H9 (cell line): ENCODE measurements around the gene IGLL1. TPM values are rescaled to one million over a fixed set of nuclear protein-coding genes. Genes with fewer than 3 reads are reported as not detected.

ENCODE experiments used
- DNase-seq: peaks from one replicate; pipeline ENCODE4 v3.0.0-alpha.2; 2017
- H2AFZ ChIP-seq: one replicate; pipeline ENCODE4 v1.6.1; 2013; ENCODE audit warnings: mild to moderate bottlenecking, low read length, control low read depth, moderate library complexity
- H2AK5ac ChIP-seq: 2 replicates; pipeline ENCODE4 v1.6.1; 2013; ENCODE audit warnings: low read length, control low read depth, mixed read lengths; ENCODE audit not compliant: insufficient read length
- H2BK120ac ChIP-seq: one replicate; pipeline ENCODE4 v1.6.1; 2013; ENCODE audit warnings: low read depth, mild to moderate bottlenecking, low read length, control low read depth, inconsistent platforms; ENCODE audit not compliant: poor library complexity, severe bottlenecking
- H2BK12ac ChIP-seq: 2 replicates; pipeline ENCODE4 v1.6.1; 2013; ENCODE audit warnings: low read length, control low read depth, mixed read lengths, low read depth; ENCODE audit not compliant: insufficient read length
- H2BK15ac ChIP-seq: 2 replicates; pipeline ENCODE4 v1.6.1; 2013; ENCODE audit warnings: low read depth, low read length, control low read depth
- H2BK20ac ChIP-seq: one replicate; pipeline ENCODE4 v1.6.1; 2013; ENCODE audit warnings: low read depth, mild to moderate bottlenecking, low read length, control low read depth, inconsistent platforms; ENCODE audit not compliant: poor library complexity, severe bottlenecking
- H2BK5ac ChIP-seq: 2 replicates; pipeline ENCODE4 v1.6.1; 2013; ENCODE audit warnings: low read length, control low read depth, mixed read lengths; ENCODE audit not compliant: insufficient read length
- H3K14ac ChIP-seq: 2 replicates; pipeline ENCODE4 v1.6.1; 2013; ENCODE audit warnings: low read length, control low read depth; ENCODE audit not compliant: insufficient read depth
- H3K18ac ChIP-seq: 2 replicates; pipeline ENCODE4 v1.6.1; 2013; ENCODE audit warnings: low read depth, mild to moderate bottlenecking, mixed read lengths, low read length, control low read depth; ENCODE audit not compliant: insufficient read length
- H3K23ac ChIP-seq: 2 replicates; pipeline ENCODE4 v1.6.1; 2013; ENCODE audit warnings: low read length, control low read depth, mixed read lengths, low read depth; ENCODE audit not compliant: insufficient read length
- H3K23me2 ChIP-seq: 2 replicates; pipeline ENCODE4 v1.6.1; 2013; ENCODE audit warnings: low read depth, mild to moderate bottlenecking, mixed read lengths, low read length, control low read depth; ENCODE audit not compliant: insufficient read length, poor library complexity, severe bottlenecking
- H3K27ac ChIP-seq: 2 replicates; pipeline ENCODE4 v1.5.1; 2013; ENCODE audit warnings: low read length, control low read depth, mixed read lengths, low read depth; ENCODE audit not compliant: insufficient read length
- H3K27me3 ChIP-seq: 2 replicates; pipeline ENCODE4 v1.6.1; 2013; ENCODE audit warnings: low read length, control low read depth, inconsistent platforms; ENCODE audit not compliant: insufficient read depth
- H3K4ac ChIP-seq: 2 replicates; pipeline ENCODE4 v1.6.1; 2013; ENCODE audit warnings: low read depth, mild to moderate bottlenecking, control low read depth, inconsistent platforms, low read length, moderate library complexity
- H3K4me1 ChIP-seq: 2 replicates; pipeline ENCODE4 v1.6.1; 2013; ENCODE audit warnings: low read length, control low read depth, inconsistent platforms; ENCODE audit not compliant: insufficient read depth
- H3K4me2 ChIP-seq: 2 replicates; pipeline ENCODE4 v1.6.1; 2013; ENCODE audit warnings: low read length, control low read depth, mixed read lengths; ENCODE audit not compliant: insufficient read length, insufficient read depth
- H3K56ac ChIP-seq: 2 replicates; pipeline ENCODE4 v1.6.1; 2013; ENCODE audit warnings: low read depth, mild to moderate bottlenecking, mixed read lengths, low read length, control low read depth; ENCODE audit not compliant: insufficient read length
- H3K79me1 ChIP-seq: 2 replicates; pipeline ENCODE4 v1.6.1; 2013; ENCODE audit warnings: low read depth, mild to moderate bottlenecking, moderate library complexity, low read length, control low read depth, inconsistent platforms; ENCODE audit not compliant: insufficient read depth, poor library complexity, severe bottlenecking
- H3K79me2 ChIP-seq: 2 replicates; pipeline ENCODE4 v1.6.1; 2013; ENCODE audit warnings: low read length, control low read depth, inconsistent platforms; ENCODE audit not compliant: insufficient read depth
- H3K9ac ChIP-seq: 2 replicates; pipeline ENCODE4 v1.6.1; 2013; ENCODE audit warnings: low read length, control low read depth, mixed read lengths; ENCODE audit not compliant: insufficient read length; ENCODE audit errors: extremely low read depth
- H3K9me3 ChIP-seq: one replicate; pipeline ENCODE4 v1.6.1; 2013; ENCODE audit warnings: low read depth, low read length, inconsistent platforms; ENCODE audit not compliant: control insufficient read depth
- H3T11ph ChIP-seq: one replicate; pipeline ENCODE4 v1.6.1; 2013; ENCODE audit warnings: mild to moderate bottlenecking, low read length, control low read depth, inconsistent platforms
- H4K20me1 ChIP-seq: one replicate; pipeline ENCODE4 v1.6.1; 2013; ENCODE audit not compliant: control insufficient read depth, insufficient read length, insufficient read depth
- H4K5ac ChIP-seq: 2 replicates; pipeline ENCODE4 v1.6.1; 2013; ENCODE audit warnings: low read depth, mild to moderate bottlenecking, mixed read lengths, low read length, control low read depth; ENCODE audit not compliant: insufficient read length
- H4K8ac ChIP-seq: replicated peaks from 2 replicates; pipeline ENCODE4 v1.6.1; 2013; ENCODE audit warnings: low read length, control low read depth, mixed read lengths, low read depth; ENCODE audit not compliant: insufficient read length
- H4K91ac ChIP-seq: 2 replicates; pipeline ENCODE4 v1.6.1; 2013; ENCODE audit warnings: low read depth, mild to moderate bottlenecking, moderate library complexity, mixed read lengths, low read length, control low read depth; ENCODE audit not compliant: insufficient read length
- H3K27ac Mint-ChIP-seq, 3 experiments: 2 replicates in 2 of 3; 3 replicates in 1 of 3; pipeline ENCODE4 v1.8.0; 2020 to 2021; ENCODE audit warnings: mixed read lengths in 3 of 3, mild to moderate bottlenecking in 1 of 3, moderate library complexity in 1 of 3
- H3K27me3 Mint-ChIP-seq: 2 replicates; pipeline ENCODE4 v1.8.0; 2021; ENCODE audit warnings: low read depth, mild to moderate bottlenecking, moderate library complexity, mixed read lengths
- H3K36me3 Mint-ChIP-seq, 3 experiments: 2 replicates in 2 of 3; 3 replicates in 1 of 3; pipeline ENCODE4 v1.8.0; 2020 to 2021; ENCODE audit warnings: low read depth in 3 of 3, mixed read lengths in 3 of 3; ENCODE audit not compliant: insufficient read depth in 1 of 3
- H3K4me1 Mint-ChIP-seq, 2 experiments: 2 replicates each; pipeline ENCODE4 v1.8.0; 2020; ENCODE audit warnings: mixed read lengths in 2 of 2
- H3K4me3 Mint-ChIP-seq, 2 experiments: 2 replicates in 1 of 2; 3 replicates in 1 of 2; pipeline ENCODE4 v1.8.0; 2020 to 2021; ENCODE audit warnings: mild to moderate bottlenecking in 2 of 2, mixed read lengths in 2 of 2, moderate library complexity in 1 of 2
- H3K9me3 Mint-ChIP-seq, 2 experiments: 2 replicates in 1 of 2; 3 replicates in 1 of 2; pipeline ENCODE4 v1.8.0; 2020; ENCODE audit warnings: mild to moderate bottlenecking in 2 of 2, mixed read lengths in 2 of 2, moderate library complexity in 1 of 2
- WGBS: extraction: QIAGEN DNeasy Blood & Tissue Kit; methylation state at CpG from one replicate; pipeline ENCODE4 v1.1.7; 2013; ENCODE audit warnings: missing lambda C conversion rate, low lambda C conversion rate, mixed read lengths; ENCODE audit not compliant: insufficient read length; ENCODE audit errors: extremely low coverage; 5-methylcytosine and 5-hydroxymethylcytosine counted together
- total RNA-seq: library from RNA; stranded (reverse); gene quantifications from 2 replicates; pipeline ENCODE4 v1.2.1, GENCODE V29; 2021
- TF ChIP-seq, protein P1 (sequence below): fragments of 200-600 bp; sonication (generic); conservative IDR thresholded peaks from 3 replicates; pipeline ENCODE4 v1.8.0; 2021; ENCODE audit warnings: antibody characterized with exemption, mild to moderate bottlenecking

Gene IGLL1
- total RNA-seq, 1 experiment from 2014 or later, result not detected

DNA sequence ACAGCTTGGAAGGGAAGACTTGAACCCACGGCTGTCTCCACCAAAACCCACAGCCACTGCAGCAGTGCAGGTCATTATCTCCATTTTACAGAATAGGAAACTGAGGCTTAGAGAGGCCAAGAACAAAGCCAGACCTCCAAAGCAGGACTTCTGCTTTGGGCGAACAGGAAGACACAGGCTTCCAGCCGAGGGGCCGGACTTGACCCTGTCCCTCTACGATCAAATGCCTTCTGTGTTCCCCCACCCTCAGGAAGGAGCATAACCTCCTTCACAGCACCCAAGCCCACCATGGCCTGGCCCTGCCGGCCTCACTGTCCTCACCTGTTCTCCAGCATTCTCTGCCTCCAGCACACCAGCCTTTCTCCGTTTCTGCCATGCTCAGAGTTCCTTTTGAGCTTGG, 15.8 kb downstream of the IGLL1 start:
- no peak overlapping the region for H3K56ac ChIP-seq
- H2AK5ac ChIP-seq, result no peak overlapping the region
- H4K5ac ChIP-seq, result no peak overlapping the region
- no peaks in the 10 kb centered on the region; the same call in 1 of the 2 replicates for H3K4me1 ChIP-seq
- H3K9me3 ChIP-seq, result no peaks in the 10 kb centered on the region
- no peak overlapping the region for H2BK20ac ChIP-seq
- no CpG with 5 or more reads among the region's 7 CpGs for WGBS
- H2BK5ac ChIP-seq, result no peak overlapping the region
- H2BK120ac ChIP-seq, result no peak overlapping the region
- no peaks in the 10 kb centered on the region for H4K20me1 ChIP-seq
- H3K27ac Mint-ChIP-seq, result no peak overlapping the region
- H3K4ac ChIP-seq, result no peak overlapping the region
- H4K8ac ChIP-seq, result no peak overlapping the region
- H3K79me2 ChIP-seq, result no peaks in the 10 kb centered on the region
- H3K9ac ChIP-seq, result no peak overlapping the region
- H2AFZ ChIP-seq, result no peak overlapping the region
- H2BK12ac ChIP-seq, result no peak overlapping the region
- H3K27me3 ChIP-seq, result peaks cover 7% of the 10 kb centered on the region; the same call in 1 of the 2 replicates
- no peaks in the 10 kb centered on the region for H3K79me1 ChIP-seq
- H3K36me3 Mint-ChIP-seq, result no peaks in the 10 kb centered on the region
- H3K4me3 Mint-ChIP-seq, result no peak overlapping the region
- no peak for DNase-seq
- H3K27ac ChIP-seq, result no peak overlapping the region
- no peak overlapping the region for H4K91ac ChIP-seq
- H3K18ac ChIP-seq, result no peak overlapping the region
- no peak overlapping the region for H3K4me2 ChIP-seq
- TF ChIP-seq, protein P1, sequence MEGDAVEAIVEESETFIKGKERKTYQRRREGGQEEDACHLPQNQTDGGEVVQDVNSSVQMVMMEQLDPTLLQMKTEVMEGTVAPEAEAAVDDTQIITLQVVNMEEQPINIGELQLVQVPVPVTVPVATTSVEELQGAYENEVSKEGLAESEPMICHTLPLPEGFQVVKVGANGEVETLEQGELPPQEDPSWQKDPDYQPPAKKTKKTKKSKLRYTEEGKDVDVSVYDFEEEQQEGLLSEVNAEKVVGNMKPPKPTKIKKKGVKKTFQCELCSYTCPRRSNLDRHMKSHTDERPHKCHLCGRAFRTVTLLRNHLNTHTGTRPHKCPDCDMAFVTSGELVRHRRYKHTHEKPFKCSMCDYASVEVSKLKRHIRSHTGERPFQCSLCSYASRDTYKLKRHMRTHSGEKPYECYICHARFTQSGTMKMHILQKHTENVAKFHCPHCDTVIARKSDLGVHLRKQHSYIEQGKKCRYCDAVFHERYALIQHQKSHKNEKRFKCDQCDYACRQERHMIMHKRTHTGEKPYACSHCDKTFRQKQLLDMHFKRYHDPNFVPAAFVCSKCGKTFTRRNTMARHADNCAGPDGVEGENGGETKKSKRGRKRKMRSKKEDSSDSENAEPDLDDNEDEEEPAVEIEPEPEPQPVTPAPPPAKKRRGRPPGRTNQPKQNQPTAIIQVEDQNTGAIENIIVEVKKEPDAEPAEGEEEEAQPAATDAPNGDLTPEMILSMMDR, result no peak
- H3K14ac ChIP-seq, result no peak overlapping the region
- H3K23me2 ChIP-seq, result peaks cover 10% of the 10 kb centered on the region
- H3K9me3 Mint-ChIP-seq, result no peaks in the 10 kb centered on the region
- peaks cover 85% of the 10 kb centered on the region for H3K27me3 Mint-ChIP-seq
- no peak overlapping the region for H3T11ph ChIP-seq
- H2BK15ac ChIP-seq, result no peak overlapping the region
- H3K4me1 Mint-ChIP-seq, result peaks cover 14% of the 10 kb centered on the region in 2 experiments
- no peak overlapping the region for H3K23ac ChIP-seq
